GM12878 (cell line): ENCODE data around the gene MGARP. TPM values are rescaled to one million over a fixed set of nuclear protein-coding genes. Genes with fewer than 3 reads are reported as not detected.

Experiments
- ATAC-seq: fragments of 200-7000 bp; cut with Tn5 transposase; 3 replicates; pipeline ENCODE4 v1.9.1; 2020; ENCODE audit warnings: mild to moderate bottlenecking, moderate library complexity
- BruUV-seq: library from RNA; stranded (reverse); fragments of 400-500 nt; replicated peaks from 2 replicates; lab custom pipeline; 2021; lab: Mats Ljungman, UMichigan
- CTCF ChIA-PET: fragments of 300-600 bp; sonication (Branson Sonifier 250); formaldehyde crosslinking; extraction: SDS; loops from one replicate; lab custom pipeline; 2021; ENCODE audit warnings: inconsistent platforms; lab: Yijun Ruan, JAX
- POLR2A ChIA-PET: fragments of 350-600 bp; formaldehyde crosslinking; extraction: SDS; loops from one replicate; lab custom pipeline; 2021; ENCODE audit warnings: inconsistent platforms; lab: Charles Lee
- RAD21 ChIA-PET: fragments of 300-600 bp; sonication (Branson Sonifier 250); formaldehyde crosslinking; loops from one replicate; lab custom pipeline; 2023; ENCODE audit warnings: antibody characterized with exemption; ENCODE audit not compliant: unreplicated experiment; lab: Charles Lee
- SMC1A ChIA-PET: fragments of 300-600 bp; sonication (Branson Sonifier 250); formaldehyde crosslinking; loops from one replicate; lab custom pipeline; 2023; ENCODE audit not compliant: unreplicated experiment, uncharacterized antibody; lab: Charles Lee
- DNase-seq: peaks from one replicate; pipeline ENCODE4 v3.0.0-alpha.2; 2011; ENCODE audit warnings: low read depth, low spot score
- FAIRE-seq: peaks from 3 replicates; lab custom pipeline; 2011; peaks lifted over from hg19 to GRCh38; lab: Jason Lieb, UNC
- H2AFZ ChIP-seq: 2 replicates; pipeline ENCODE4 v1.6.0; 2011; ENCODE audit warnings: low read depth, low read length, control low read depth; ENCODE audit not compliant: control insufficient read depth
- H3K27ac ChIP-seq: 2 replicates; pipeline ENCODE4 v1.5.1; 2011; ENCODE audit warnings: control low read depth; ENCODE audit not compliant: control insufficient read depth, insufficient read depth
- H3K27me3 ChIP-seq, 2 experiments: replicated peaks in 1 of 2; 2 replicates each; pipeline versions ENCODE4 v1.6.0 to v1.6.1; 2011; ENCODE audit warnings: low read length in 1 of 2; ENCODE audit not compliant: control insufficient read depth in 2 of 2, insufficient read depth in 2 of 2
- H3K36me3 ChIP-seq, 2 experiments: 2 replicates each; pipeline ENCODE4 v1.5.1; 2011; ENCODE audit warnings: low read length in 1 of 2; ENCODE audit not compliant: control insufficient read depth in 2 of 2, insufficient read depth in 2 of 2
- H3K4me1 ChIP-seq: 2 replicates; pipeline ENCODE4 v1.6.1; 2011; ENCODE audit warnings: mild to moderate bottlenecking, low read length, moderate library complexity, mixed read lengths; ENCODE audit not compliant: control insufficient read depth, insufficient read depth
- H3K4me2 ChIP-seq: 2 replicates; pipeline ENCODE4 v1.6.0; 2011; ENCODE audit warnings: control low read depth; ENCODE audit not compliant: control insufficient read depth, insufficient read depth
- H3K4me3 ChIP-seq: fragments of 200-600 bp; sonication (generic); 2 replicates; pipeline ENCODE4 v1.5.1; 2016
- H3K79me2 ChIP-seq: 2 replicates; pipeline ENCODE4 v1.6.0; 2011; ENCODE audit warnings: low read length; ENCODE audit not compliant: control insufficient read depth, insufficient read depth
- H3K9ac ChIP-seq: 2 replicates; pipeline ENCODE4 v1.8.0; 2011; ENCODE audit warnings: low read length, control low read depth, mixed read lengths; ENCODE audit not compliant: control insufficient read depth, insufficient read depth
- H3K9me3 ChIP-seq: replicated peaks from 3 replicates; pipeline ENCODE4 v1.5.1; 2011; ENCODE audit warnings: mild to moderate bottlenecking, low read length; ENCODE audit not compliant: control insufficient read depth, insufficient read depth
- H4K20me1 ChIP-seq: 2 replicates; pipeline ENCODE4 v1.6.0; 2011; ENCODE audit not compliant: control insufficient read depth, insufficient read depth
- ATF7 ChIP-seq: fragments of 450-650 bp; IDR thresholded peaks from 2 replicates; pipeline ENCODE4 v1.6.1; 2016; ENCODE audit warnings: low read depth, mild to moderate bottlenecking
- CHD2 ChIP-seq: IDR thresholded peaks from 2 replicates; pipeline ENCODE4 v1.6.1; 2011; ENCODE audit warnings: low read depth, low read length, improper control_type of control experiment, borderline replicate concordance
- CREB1 ChIP-seq: IDR thresholded peaks from 2 replicates; pipeline ENCODE4 v1.6.1; 2012; ENCODE audit warnings: low read depth, mild to moderate bottlenecking, inconsistent platforms
- DPF2 ChIP-seq: fragments of 450-650 bp; IDR thresholded peaks from 2 replicates; pipeline ENCODE4 v1.6.1; 2017; ENCODE audit warnings: mild to moderate bottlenecking
- ELK1 ChIP-seq: IDR thresholded peaks from 2 replicates; pipeline ENCODE4 v1.6.1; 2012; ENCODE audit warnings: low read depth, low read length, improper control_type of control experiment
- POLR2AphosphoS2 ChIP-seq: IDR thresholded peaks from 2 replicates; pipeline ENCODE4 v1.6.1; 2011; ENCODE audit warnings: low read depth, mild to moderate bottlenecking, low read length, improper control_type of control experiment, moderate library complexity
- SMARCA5 ChIP-seq: fragments of 450-650 bp; IDR thresholded peaks from 2 replicates; pipeline ENCODE4 v1.6.1; 2017; ENCODE audit warnings: mild to moderate bottlenecking
- TARDBP ChIP-seq: IDR thresholded peaks from 2 replicates; pipeline ENCODE4 v1.6.1; 2016; ENCODE audit warnings: borderline replicate concordance
- WGBS: methylation state at CpG from one replicate; pipeline ENCODE4 v1.1.6; 2016; ENCODE audit warnings: low lambda C conversion rate; ENCODE audit not compliant: insufficient replicate concordance, insufficient coverage; ENCODE audit errors: missing lambda C conversion rate; 5-methylcytosine and 5-hydroxymethylcytosine counted together
- in situ Hi-C: fragments of 300-500 bp; cut with MboI; formaldehyde crosslinking; loops from 9 replicates; pipeline ENCODE4 v1.14.3; 2018; ENCODE audit warnings: mixed read lengths
- intact Hi-C: fragments of 100-400 bp; cut with micrococcal nuclease; formaldehyde crosslinking; loops from one replicate; pipeline ENCODE4 v1.14.2; 2022; ENCODE audit not compliant: unreplicated experiment
- polyA plus RNA-seq, 11 experiments: library from polyadenylated mRNA; depleted of rRNA in 4 of 11; unstranded in 6 of 11; stranded (reverse) in 5 of 11; fragments of >200 nt; fragmentation: Nextera tagmentation in 4 of 11; fragmentation: Illumina TruSeq in 1 of 11; extraction: Ambion mirVana in 4 of 11; extraction: Trizol in 1 of 11; gene quantifications; 1 replicate in 1 of 11; 2 replicates in 10 of 11; pipeline versions ENCODE4 v1.2.1 to v1.2.3, GENCODE V29; 2011 to 2016; ENCODE audit warnings: inconsistent platforms in 2 of 11, missing spikeins in 2 of 11, low read depth in 1 of 11
- total RNA-seq, 4 experiments: library from RNA; depleted of rRNA in 3 of 4; stranded (reverse); fragments of >200 nt in 3 of 4; fragmentation: Illumina TruSeq in 1 of 4; extraction: Trizol in 1 of 4; gene quantifications; 2 replicates each; pipeline versions ENCODE4 v1.2.1 to v1.2.3, GENCODE V29; 2013 to 2021

Gene MGARP
- total and polyA plus RNA-seq, 10 of the 15 experiments (the other 5 are each of a cell fraction or from before 2014, with no cell fraction given) = 0.04 to 0.23 (median 0.08) TPM; not detected in 7

- peak overlapping the region; percentile 4; the same call in 1 of the 2 replicates for H3K4me2 ChIP-seq
- DNase-seq (no peak), ATAC-seq (peak; percentile 18; the same call in 1 of the 3 replicates), FAIRE-seq (no peak)
- ChIA-PET POLR2A (interaction anchor here (0.6 to 2.0 kb wide), 4 partner anchors 13 to 149 kb away, joined by 3 to 20 read pairs (median 4); partner anchors contain the start of genes NAA15 and NDUFC1), RAD21 (interaction anchor here (0.6 kb wide), 1 partner anchor 9 kb away, joined by 3 read pairs; no protein-coding TSS in a partner anchor), CTCF (interaction anchor here (2.0 kb wide), 1 partner anchor 18 kb away, joined by 20 read pairs; no protein-coding TSS in a partner anchor), SMC1A (interaction anchor here (1.2 to 2.0 kb wide), 3 partner anchors 13 to 54 kb away, joined by 5 to 10 read pairs (median 7); partner anchors contain the start of gene NAA15)
- TF ChIP-seq SMARCA5 (no peak), CREB1 (no peak), DPF2 (no peak), ELK1 (no peak), CHD2 (no peak), TARDBP (no peak), POLR2AphosphoS2 (no peak), ATF7 (no peak)
- no peak overlapping the region for H3K4me3 ChIP-seq
- H2AFZ ChIP-seq = no peak overlapping the region
- BruUV-seq = no TSS peak
- no peak overlapping the region for H3K9ac ChIP-seq
- H4K20me1 ChIP-seq = no peaks in the 10 kb centered on the region
- no peaks in the 10 kb centered on the region for H3K27me3 ChIP-seq
- H3K4me1 ChIP-seq = peaks cover 20% of the 10 kb centered on the region
- peak overlapping the region; percentile 31; the same call in 1 of the 2 replicates for H3K27ac ChIP-seq
- in situ Hi-C loops = loop anchor here (25.0 kb wide), 1 partner anchor 1102 kb away; no protein-coding TSS in a partner anchor
- intact Hi-C loops = no loop called here
- H3K36me3 ChIP-seq = peaks cover 0 to 2% of the 10 kb centered on the region in 2 experiments; a peak in 1 of 4 replicates
- H3K9me3 ChIP-seq = no peaks in the 10 kb centered on the region; the same call in none of the 3 replicates
- peaks cover 92% of the 10 kb centered on the region for H3K79me2 ChIP-seq
- 99% methylated on average over 4 of the region's 4 CpGs for WGBS
These were observed 34.2 kb upstream of the MGARP start for GRCh38 chr4:139314047-139314800.
